ENCODE results near the gene SCRT2. TPM values are rescaled to one million over a fixed set of nuclear protein-coding genes. Genes with fewer than 3 reads are reported as not detected.

The SCRT2 gene
- total RNA-seq, 4 donors from 2014 or later, result not detected

DNA sequence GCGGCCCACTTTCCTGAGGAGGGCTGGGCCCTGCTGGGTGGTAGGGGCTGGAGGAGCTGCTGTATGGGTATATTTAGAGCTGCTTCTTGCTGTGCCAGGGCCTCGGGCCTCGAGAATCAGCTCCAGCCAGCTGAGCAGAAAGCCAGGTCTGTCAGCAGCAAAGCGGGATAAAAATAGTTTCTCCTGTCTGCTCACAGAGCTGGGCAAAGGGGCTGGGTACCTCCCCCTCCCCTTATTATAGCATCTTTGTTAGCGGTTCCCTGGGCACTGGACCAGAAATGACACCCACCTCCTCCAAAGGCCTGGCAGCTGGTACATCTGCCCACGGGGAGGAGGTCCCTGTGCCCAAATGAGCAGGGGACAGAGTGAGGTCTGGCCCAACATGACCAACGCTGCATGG, 6.0 kb downstream of the SCRT2 start:
- Histone ChIP-seq H3K36me3 (no peaks in the 10 kb centered on the region), H3K4me1 (no peaks in the 10 kb centered on the region), H3K9me3 (no peaks in the 10 kb centered on the region), H3K27me3 (peaks cover 96% of the 10 kb centered on the region), H3K4me3 (no peak overlapping the region), H3K27ac (no peak overlapping the region)
- 75% methylated on average over 6 of the region's 7 CpGs for WGBS
- no peak for TF ChIP-seq EP300 (IDR thresholded peaks at IDR 0.05)
- no peak for TF ChIP-seq POLR2A (IDR thresholded peaks at IDR 0.05)
- TF ChIP-seq, protein P1, sequence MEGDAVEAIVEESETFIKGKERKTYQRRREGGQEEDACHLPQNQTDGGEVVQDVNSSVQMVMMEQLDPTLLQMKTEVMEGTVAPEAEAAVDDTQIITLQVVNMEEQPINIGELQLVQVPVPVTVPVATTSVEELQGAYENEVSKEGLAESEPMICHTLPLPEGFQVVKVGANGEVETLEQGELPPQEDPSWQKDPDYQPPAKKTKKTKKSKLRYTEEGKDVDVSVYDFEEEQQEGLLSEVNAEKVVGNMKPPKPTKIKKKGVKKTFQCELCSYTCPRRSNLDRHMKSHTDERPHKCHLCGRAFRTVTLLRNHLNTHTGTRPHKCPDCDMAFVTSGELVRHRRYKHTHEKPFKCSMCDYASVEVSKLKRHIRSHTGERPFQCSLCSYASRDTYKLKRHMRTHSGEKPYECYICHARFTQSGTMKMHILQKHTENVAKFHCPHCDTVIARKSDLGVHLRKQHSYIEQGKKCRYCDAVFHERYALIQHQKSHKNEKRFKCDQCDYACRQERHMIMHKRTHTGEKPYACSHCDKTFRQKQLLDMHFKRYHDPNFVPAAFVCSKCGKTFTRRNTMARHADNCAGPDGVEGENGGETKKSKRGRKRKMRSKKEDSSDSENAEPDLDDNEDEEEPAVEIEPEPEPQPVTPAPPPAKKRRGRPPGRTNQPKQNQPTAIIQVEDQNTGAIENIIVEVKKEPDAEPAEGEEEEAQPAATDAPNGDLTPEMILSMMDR (IDR thresholded peaks at IDR 0.05), result no peak
- DNase-seq (ENCODE audit: low spot score in 2 of 2), result no peak

GRCh38 chr20:668638-669037, 7.0 kb downstream of the SCRT2 start:
- Histone ChIP-seq H3K27me3 (peaks cover 96% of the 10 kb centered on the region), H3K36me3 (no peaks in the 10 kb centered on the region), H3K4me3 (no peak overlapping the region), H3K27ac (no peak overlapping the region), H3K4me1 (no peaks in the 10 kb centered on the region), H3K9me3 (no peaks in the 10 kb centered on the region)
- TF ChIP-seq, protein P1 (IDR thresholded peaks at IDR 0.05), result no peak
- TF ChIP-seq POLR2A (IDR thresholded peaks at IDR 0.05) (no peak), EP300 (IDR thresholded peaks at IDR 0.05) (no peak), POLR2AphosphoS5 (IDR thresholded peaks at IDR 0.05) (no peak)
- 80% methylated on average over 2 of the region's 3 CpGs for WGBS
- DNase-seq (ENCODE audit: low spot score in 2 of 2), result no peak

GRCh38 chr20:668050-668449, 7.6 kb downstream of the SCRT2 start:
- Histone ChIP-seq H3K4me3 (no peak overlapping the region), H3K27ac (no peak overlapping the region), H3K27me3 (peaks cover 96% of the 10 kb centered on the region), H3K36me3 (no peaks in the 10 kb centered on the region), H3K9me3 (no peaks in the 10 kb centered on the region), H3K4me1 (peaks cover 4% of the 10 kb centered on the region)
- DNase-seq (ENCODE audit: low spot score in 2 of 2), result no peak
- TF ChIP-seq POLR2AphosphoS5 (IDR thresholded peaks at IDR 0.05) (no peak), POLR2A (IDR thresholded peaks at IDR 0.05) (no peak), EP300 (IDR thresholded peaks at IDR 0.05) (no peak)
- TF ChIP-seq, protein P1 (IDR thresholded peaks at IDR 0.05), result no peak

- WGBS, result 29% methylated on average over 9 of the region's 9 CpGs
- Histone ChIP-seq H3K4me1 (peaks cover 4% of the 10 kb centered on the region), H3K27ac (no peak overlapping the region), H3K27me3 (peaks cover 96% of the 10 kb centered on the region), H3K4me3 (no peak overlapping the region), H3K9me3 (no peaks in the 10 kb centered on the region), H3K36me3 (no peaks in the 10 kb centered on the region)
- no peak for DNase-seq (ENCODE audit: low spot score in 2 of 2)
- TF ChIP-seq, protein P1 (IDR thresholded peaks at IDR 0.05), result peak in 1 of 2 donors; percentile 55
- no peak for TF ChIP-seq EP300 (IDR thresholded peaks at IDR 0.05)
Observed at GRCh38 chr20:667351-668034, 8.1 kb downstream of the SCRT2 start.

GRCh38 chr20:666877-667276, 8.7 kb downstream of the SCRT2 start:
- Histone ChIP-seq H3K4me1 (peaks cover 9% of the 10 kb centered on the region), H3K4me3 (no peak overlapping the region), H3K36me3 (no peaks in the 10 kb centered on the region), H3K9me3 (no peaks in the 10 kb centered on the region), H3K27me3 (peaks cover 96% of the 10 kb centered on the region), H3K27ac (no peak overlapping the region)
- no peak for TF ChIP-seq POLR2AphosphoS5 (IDR thresholded peaks at IDR 0.05)
- TF ChIP-seq, protein P1 (IDR thresholded peaks at IDR 0.05), result no peak
- no peak for TF ChIP-seq EP300 (IDR thresholded peaks at IDR 0.05)
- no peak for TF ChIP-seq POLR2A (IDR thresholded peaks at IDR 0.05)
- DNase-seq (ENCODE audit: low spot score in 2 of 2), result no peak
- 60% methylated on average over 4 of the region's 4 CpGs for WGBS
